Activated B cell treated with CpG ODN at 0.5 μM for 24 hours (primary cell): ENCODE measurements around the gene CASP3. TPM values are rescaled to one million over a fixed set of nuclear protein-coding genes. Genes with fewer than 3 reads are reported as not detected.
A peak's percentile ranks its signal among the peaks of the same experiment; 100 is the strongest.
"Not testable (repeated sequence)": the region's sequence is repeated elsewhere in the genome, so short reads cannot be mapped to it uniquely, and the experiment has no call there.

Experiments
- ATAC-seq: fragments of 200-7000 bp; cut with Tn5 transposase; one replicate; pipeline ENCODE4 v1.10.0; 2021; ENCODE audit warnings: low read depth, mild to moderate bottlenecking, moderate library complexity
- CTCF ChIA-PET: fragments of 350-600 bp; sonication (Branson Sonifier 250); formaldehyde crosslinking; loops from one replicate; lab custom pipeline; 2021; ENCODE audit warnings: antibody characterized with exemption; lab: Charles Lee
- POLR2A ChIA-PET: fragments of 350-600 bp; sonication (Branson Sonifier 250); formaldehyde crosslinking; loops from one replicate; lab custom pipeline; 2021; ENCODE audit warnings: antibody characterized with exemption; lab: Charles Lee
- DNase-seq: peaks from one replicate; pipeline ENCODE4 v3.0.0; 2022
- H3K27ac Mint-ChIP-seq: one replicate; pipeline ENCODE4 v1.8.0; 2020; ENCODE audit warnings: mixed read lengths
- H3K27me3 Mint-ChIP-seq: one replicate; pipeline ENCODE4 v1.8.0; 2021; ENCODE audit warnings: mixed read lengths
- H3K36me3 Mint-ChIP-seq: one replicate; pipeline ENCODE4 v1.8.0; 2021; ENCODE audit warnings: low read depth, mixed read lengths
- H3K4me1 Mint-ChIP-seq: one replicate; pipeline ENCODE4 v1.8.0; 2021; ENCODE audit warnings: mixed read lengths
- H3K4me3 Mint-ChIP-seq: one replicate; pipeline ENCODE4 v1.8.0; 2020; ENCODE audit warnings: mild to moderate bottlenecking, mixed read lengths
- H3K9me3 Mint-ChIP-seq: one replicate; pipeline ENCODE4 v1.8.0; 2020; ENCODE audit warnings: mixed read lengths
- intact Hi-C: fragments of 100-400 bp; cut with micrococcal nuclease; formaldehyde crosslinking; loops from one replicate; pipeline ENCODE4 v1.15.1; 2024
- total RNA-seq: library from RNA; stranded (reverse); gene quantifications from 2 replicates; pipeline ENCODE4 v1.2.3, GENCODE V29; 2022
- TF ChIP-seq, protein P1 (sequence below): fragments of 200-600 bp; IDR thresholded peaks from one replicate; pipeline ENCODE4 v1.8.0; 2022; ENCODE audit warnings: antibody characterized with exemption, mild to moderate bottlenecking

The CASP3 gene
- total RNA-seq, 1 donor from 2014 or later = 24.0 TPM

- intact Hi-C loops = no loop called here
- Mint-ChIP-seq H3K36me3 (peaks cover 54% of the 10 kb centered on the region), H3K9me3 (no peaks in the 10 kb centered on the region), H3K4me3 (no peak overlapping the region), H3K27me3 (no peaks in the 10 kb centered on the region), H3K27ac (peak overlapping the region; percentile 56), H3K4me1 (peaks cover 10% of the 10 kb centered on the region)
- CTCF ChIA-PET = no interaction called here
- DNase-seq = no peak
- TF ChIP-seq, protein P1, sequence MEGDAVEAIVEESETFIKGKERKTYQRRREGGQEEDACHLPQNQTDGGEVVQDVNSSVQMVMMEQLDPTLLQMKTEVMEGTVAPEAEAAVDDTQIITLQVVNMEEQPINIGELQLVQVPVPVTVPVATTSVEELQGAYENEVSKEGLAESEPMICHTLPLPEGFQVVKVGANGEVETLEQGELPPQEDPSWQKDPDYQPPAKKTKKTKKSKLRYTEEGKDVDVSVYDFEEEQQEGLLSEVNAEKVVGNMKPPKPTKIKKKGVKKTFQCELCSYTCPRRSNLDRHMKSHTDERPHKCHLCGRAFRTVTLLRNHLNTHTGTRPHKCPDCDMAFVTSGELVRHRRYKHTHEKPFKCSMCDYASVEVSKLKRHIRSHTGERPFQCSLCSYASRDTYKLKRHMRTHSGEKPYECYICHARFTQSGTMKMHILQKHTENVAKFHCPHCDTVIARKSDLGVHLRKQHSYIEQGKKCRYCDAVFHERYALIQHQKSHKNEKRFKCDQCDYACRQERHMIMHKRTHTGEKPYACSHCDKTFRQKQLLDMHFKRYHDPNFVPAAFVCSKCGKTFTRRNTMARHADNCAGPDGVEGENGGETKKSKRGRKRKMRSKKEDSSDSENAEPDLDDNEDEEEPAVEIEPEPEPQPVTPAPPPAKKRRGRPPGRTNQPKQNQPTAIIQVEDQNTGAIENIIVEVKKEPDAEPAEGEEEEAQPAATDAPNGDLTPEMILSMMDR = no peak
- no peak for ATAC-seq
- POLR2A ChIA-PET = interaction anchor here (0.6 to 0.7 kb wide), 2 partner anchors 24 to 147 kb away, joined by 3 to 4 read pairs; partner anchors contain the start of genes CASP3 and PRIMPOL
Observed at GRCh38 chr4:184624972-184625554, 24.2 kb downstream of the CASP3 start.

DNA sequence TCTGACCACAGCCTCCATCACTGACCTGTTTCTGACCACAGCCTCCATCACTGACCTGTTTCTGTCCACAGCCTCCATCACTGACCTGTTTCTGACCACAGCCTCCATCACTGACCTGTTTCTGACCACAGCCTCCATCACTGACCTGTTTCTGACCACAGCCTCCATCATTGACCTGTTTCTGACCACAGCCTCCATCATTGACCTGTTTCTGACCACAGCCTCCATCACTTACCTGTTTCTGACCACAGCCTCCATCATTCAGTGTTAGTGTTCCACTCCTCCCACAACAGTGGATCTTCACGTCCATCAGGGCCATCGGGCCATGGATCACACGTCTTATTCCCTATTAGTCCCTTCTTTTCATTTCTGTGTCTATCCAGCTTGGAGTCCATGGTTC lies 24.7 kb downstream of the CASP3 start:
- CTCF ChIA-PET, H3K27ac Mint-ChIP-seq, H3K9me3 Mint-ChIP-seq, ATAC-seq, H3K4me1 Mint-ChIP-seq, H3K27me3 Mint-ChIP-seq, H3K4me3 Mint-ChIP-seq, intact Hi-C loops, DNase-seq: not testable (repeated sequence)
- peaks cover 48% of the 10 kb centered on the region for H3K36me3 Mint-ChIP-seq
- POLR2A ChIA-PET = interaction anchor here (0.6 kb wide), 1 partner anchor 25 kb away, joined by 4 read pairs; the partner anchor contains the start of genes CASP3 and PRIMPOL

DNA sequence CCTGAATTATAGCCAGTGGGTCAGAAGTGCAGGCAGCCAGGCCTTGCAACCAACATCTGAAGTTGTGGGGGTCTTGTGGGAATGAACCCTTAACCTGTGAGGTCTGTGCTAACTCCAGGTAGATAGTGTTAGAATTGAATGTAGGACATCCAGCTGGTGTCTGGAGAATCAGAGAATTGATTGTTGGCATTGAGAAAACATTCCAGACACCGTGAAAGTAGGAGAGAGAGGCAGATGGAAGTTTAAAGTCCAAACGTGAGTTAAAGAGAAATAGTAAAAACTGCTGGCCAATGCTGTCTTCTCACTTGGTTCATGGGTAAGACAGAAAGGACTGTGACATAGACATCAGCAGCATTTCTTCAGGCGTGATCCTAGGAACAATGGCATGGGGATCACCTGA lies 27.7 kb downstream of the CASP3 start:
- ChIA-PET CTCF (no interaction called here), POLR2A (no interaction called here)
- DNase-seq (no peak), ATAC-seq (no peak)
- Mint-ChIP-seq H3K9me3 (no peaks in the 10 kb centered on the region), H3K36me3 (peaks cover 20% of the 10 kb centered on the region), H3K27ac (no peak overlapping the region), H3K4me1 (peaks cover 23% of the 10 kb centered on the region), H3K27me3 (no peaks in the 10 kb centered on the region), H3K4me3 (no peak overlapping the region)
- intact Hi-C loops = no loop called here
- TF ChIP-seq, protein P1 = no peak

- POLR2A ChIA-PET = no interaction called here
- H3K9me3 Mint-ChIP-seq = no peaks in the 10 kb centered on the region
- peaks cover 14% of the 10 kb centered on the region for H3K36me3 Mint-ChIP-seq
- intact Hi-C loops = no loop called here
- DNase-seq (no peak), ATAC-seq (no peak)
- H3K27ac Mint-ChIP-seq = no peak overlapping the region
- no peak overlapping the region for H3K4me3 Mint-ChIP-seq
- TF ChIP-seq, protein P1 = no peak
- CTCF ChIA-PET = no interaction called here
- no peaks in the 10 kb centered on the region for H3K27me3 Mint-ChIP-seq
- H3K4me1 Mint-ChIP-seq = peaks cover 24% of the 10 kb centered on the region
Observed at GRCh38 chr4:184620212-184620867, 28.9 kb downstream of the CASP3 start.

GRCh38 chr4:184617600-184618196 lies 31.5 kb downstream of the CASP3 start:
- Mint-ChIP-seq H3K27me3 (no peaks in the 10 kb centered on the region), H3K4me3 (no peak overlapping the region), H3K9me3 (peaks cover 7% of the 10 kb centered on the region), H3K4me1 (peaks cover 24% of the 10 kb centered on the region), H3K27ac (no peak overlapping the region), H3K36me3 (peaks cover 3% of the 10 kb centered on the region)
- ChIA-PET CTCF (no interaction called here), POLR2A (interaction anchor here (0.6 kb wide), 1 partner anchor 27 kb away, joined by 4 read pairs; no protein-coding TSS in a partner anchor)
- TF ChIP-seq, protein P1 = no peak
- intact Hi-C loops = loop anchor here (5.0 kb wide), 1 partner anchor 40 kb away; no protein-coding TSS in a partner anchor
- ATAC-seq = no peak
- no peak for DNase-seq
